Ishikawa (cell line): ENCODE results near the gene VAPB.

ENCODE experiments used
- CEBPB ChIP-seq: IDR thresholded peaks from 2 replicates; pipeline ENCODE4 v1.6.1; 2012
- CREB1 ChIP-seq: IDR thresholded peaks from 2 replicates; pipeline ENCODE4 v1.6.1; 2012; ENCODE audit warnings: low read depth
- EGR1 ChIP-seq: IDR thresholded peaks from 2 replicates; pipeline ENCODE4 v1.6.1; 2012
- EP300 ChIP-seq: IDR thresholded peaks from 2 replicates; pipeline ENCODE4 v1.6.1; 2012; ENCODE audit warnings: borderline replicate concordance
- FOXM1 ChIP-seq: IDR thresholded peaks from 2 replicates; pipeline ENCODE4 v1.6.1; 2012; ENCODE audit warnings: low read depth, borderline replicate concordance
- MAX ChIP-seq: IDR thresholded peaks from 2 replicates; pipeline ENCODE4 v1.6.1; 2012
- NFIC ChIP-seq: IDR thresholded peaks from 2 replicates; pipeline ENCODE4 v1.6.1; 2012
- RAD21 ChIP-seq: IDR thresholded peaks from 2 replicates; pipeline ENCODE4 v1.6.1; 2012; ENCODE audit warnings: low read depth
- REST ChIP-seq: IDR thresholded peaks from 2 replicates; pipeline ENCODE4 v1.6.1; 2012; ENCODE audit warnings: low read depth, mild to moderate bottlenecking
- TAF1 ChIP-seq: IDR thresholded peaks from 2 replicates; pipeline ENCODE4 v1.6.1; 2012; ENCODE audit warnings: low read depth, mild to moderate bottlenecking
- TCF12 ChIP-seq: IDR thresholded peaks from 2 replicates; pipeline ENCODE4 v1.6.1; 2012; ENCODE audit warnings: low read depth
- TEAD4 ChIP-seq: IDR thresholded peaks from 2 replicates; pipeline ENCODE4 v1.6.1; 2012
- USF1 ChIP-seq: IDR thresholded peaks from 2 replicates; pipeline ENCODE4 v1.6.1; 2012
- YY1 ChIP-seq: IDR thresholded peaks from 2 replicates; pipeline ENCODE4 v1.6.1; 2012; ENCODE audit warnings: low read depth
- ZBTB7A ChIP-seq: IDR thresholded peaks from 2 replicates; pipeline ENCODE4 v1.6.1; 2012; ENCODE audit warnings: low read depth

VAPB gene

GRCh38 chr20:58483470-58483869, 94.4 kb downstream of the VAPB start:
- TF ChIP-seq YY1 = no peak
- no peak for TF ChIP-seq REST
- TF ChIP-seq EGR1 = no peak
- no peak for TF ChIP-seq TAF1
- no peak for TF ChIP-seq EP300
- TF ChIP-seq CEBPB = no peak
- TF ChIP-seq TEAD4 = no peak
- no peak for TF ChIP-seq TCF12
- no peak for TF ChIP-seq CREB1
- TF ChIP-seq NFIC = no peak

- no peak for TF ChIP-seq TCF12
- no peak for TF ChIP-seq TAF1
- no peak for TF ChIP-seq REST
- no peak for TF ChIP-seq CREB1
- TF ChIP-seq TEAD4 = no peak
- no peak for TF ChIP-seq RAD21
- no peak for TF ChIP-seq FOXM1
- no peak for TF ChIP-seq MAX
- no peak for TF ChIP-seq USF1
Measured at GRCh38 chr20:58485393-58485792, 96.4 kb downstream of the VAPB start.

- no peak for TF ChIP-seq TEAD4
- TF ChIP-seq CREB1 = no peak
- no peak for TF ChIP-seq REST
- TF ChIP-seq CEBPB = no peak
- TF ChIP-seq TCF12 = no peak
Measured at GRCh38 chr20:58486207-58486606, 97.2 kb downstream of the VAPB start.

GRCh38 chr20:58492074-58492718, 103.2 kb downstream of the VAPB start:
- TF ChIP-seq EGR1 (no peak), TAF1 (no peak), YY1 (no peak), TEAD4 (no peak), RAD21 (no peak), CREB1 (no peak), MAX (no peak), NFIC (no peak), FOXM1 (no peak), ZBTB7A (no peak), EP300 (no peak), CEBPB (no peak), REST (no peak), USF1 (no peak), TCF12 (no peak)
